HepG2 (cell line): Measurements from ENCODE around the gene SLC39A2. TPM values are rescaled to one million over a fixed set of nuclear protein-coding genes. Genes with fewer than 3 reads are reported as not detected.
A peak's percentile ranks its signal among the peaks of the same experiment; 100 is the strongest.

Experiments used
- ARID4A ChIP-seq: sonication (generic); formaldehyde crosslinking; IDR thresholded peaks from 2 replicates; pipeline ENCODE4 v1.5.0; 2020; ENCODE audit warnings: mild to moderate bottlenecking, missing genetic modification reagents, borderline replicate concordance
- BRD4 ChIP-seq: sonication (generic); formaldehyde crosslinking; IDR thresholded peaks from 2 replicates; pipeline ENCODE4 v1.4.0; 2020; ENCODE audit warnings: missing genetic modification reagents
- DRAP1 ChIP-seq: IDR thresholded peaks from 2 replicates; pipeline ENCODE4 v1.6.1; 2016; ENCODE audit warnings: missing genetic modification reagents, missing compliant biosample characterization
- GPBP1L1 ChIP-seq: sonication (generic); formaldehyde crosslinking; IDR thresholded peaks from 2 replicates; pipeline ENCODE4 v1.5.0; 2020; ENCODE audit warnings: mild to moderate bottlenecking, missing genetic modification reagents
- HES4 ChIP-seq: sonication (generic); formaldehyde crosslinking; IDR thresholded peaks from 2 replicates; pipeline ENCODE4 v1.9.0; 2021; ENCODE audit warnings: mild to moderate bottlenecking, missing genetic modification reagents, borderline replicate concordance
- MAFF ChIP-seq: IDR thresholded peaks from 2 replicates; pipeline ENCODE4 v1.6.1; 2011; ENCODE audit warnings: low read depth, low read length, improper control_type of control experiment
- MXD4 ChIP-seq: IDR thresholded peaks from 2 replicates; pipeline ENCODE4 v1.6.1; 2016; ENCODE audit warnings: mild to moderate bottlenecking, missing biosample characterization, missing genetic modification reagents
- PITX1 ChIP-seq: sonication (generic); formaldehyde crosslinking; IDR thresholded peaks from 2 replicates; pipeline ENCODE4 v1.5.1; 2020; ENCODE audit warnings: mild to moderate bottlenecking, missing genetic modification reagents
- ZNF282 ChIP-seq: fragments of 450-650 bp; IDR thresholded peaks from 2 replicates; pipeline ENCODE4 v1.6.1; 2018; ENCODE audit not compliant: partially characterized antibody
- ZNF317 ChIP-seq: sonication (generic); formaldehyde crosslinking; IDR thresholded peaks from 2 replicates; pipeline ENCODE4 v1.5.0; 2020; ENCODE audit warnings: mild to moderate bottlenecking, missing genetic modification reagents
- ZNF318 ChIP-seq: sonication (generic); formaldehyde crosslinking; IDR thresholded peaks from 2 replicates; pipeline ENCODE4 v1.4.0; 2020; ENCODE audit warnings: mild to moderate bottlenecking, missing genetic modification reagents
- ZNF329 ChIP-seq: sonication (generic); formaldehyde crosslinking; IDR thresholded peaks from 2 replicates; pipeline ENCODE4 v1.9.0; 2021; ENCODE audit warnings: low read depth, mild to moderate bottlenecking, missing genetic modification reagents
- ZNF562 ChIP-seq: sonication (generic); formaldehyde crosslinking; IDR thresholded peaks from 2 replicates; pipeline ENCODE4 v1.8.0; 2022; ENCODE audit warnings: missing genetic modification reagents, borderline replicate concordance
- ZNF749 ChIP-seq: sonication (generic); formaldehyde crosslinking; IDR thresholded peaks from 2 replicates; pipeline ENCODE4 v1.8.0; 2022; ENCODE audit warnings: mild to moderate bottlenecking, missing genetic modification reagents, moderate library complexity, borderline replicate concordance
- ZSCAN5A ChIP-seq: sonication (generic); formaldehyde crosslinking; IDR thresholded peaks from 2 replicates; pipeline ENCODE4 v1.8.0; 2022; ENCODE audit warnings: mild to moderate bottlenecking, missing genetic modification reagents, borderline replicate concordance
- polyA plus RNA-seq, 8 experiments: library from polyadenylated mRNA; depleted of rRNA in 3 of 8; stranded (reverse) in 7 of 8; unstranded in 1 of 8; fragments of >200 nt; fragmentation: Illumina TruSeq in 4 of 8; extraction: Trizol in 4 of 8; gene quantifications; 2 replicates each; pipeline versions ENCODE4 v1.2.1 to v1.2.3, GENCODE V29; 2011 to 2016; ENCODE audit warnings: low read depth in 4 of 8, missing spikeins in 1 of 8, mixed read lengths in 1 of 8; ENCODE audit not compliant: insufficient read depth in 1 of 8
- total RNA-seq, 5 experiments: library from RNA; depleted of rRNA; stranded (reverse); fragments of >200 nt; fragmentation: Illumina TruSeq; extraction: Trizol; gene quantifications; 2 replicates each; pipeline ENCODE4 v1.2.3, GENCODE V29; 2016; ENCODE audit warnings: low read depth in 1 of 5

SLC39A2 gene
- total and polyA plus RNA-seq, 2 of the 13 experiments (the other 11 are each of a cell fraction or from before 2014, with no cell fraction given): 0.08 to 0.11 TPM

GRCh38 chr14:20971705-20972021 is 27.4 kb upstream of the SLC39A2 start (continued):
- TF ChIP-seq ZNF282 (no peak), ZNF317 (CRISPR knock-in tag) (no peak), HES4 (CRISPR knock-in tag) (no peak), BRD4 (no peak), MAFF (no peak), GPBP1L1 (no peak), ZNF329 (CRISPR knock-in tag) (peak; percentile 74; the same call in 1 of the 2 replicates), ZNF562 (CRISPR knock-in tag) (no peak), PITX1 (CRISPR knock-in tag) (no peak), ARID4A (CRISPR knock-in tag) (no peak), ZNF318 (CRISPR knock-in tag) (no peak), DRAP1 (CRISPR knock-in tag) (no peak; the same call in 1 of the 2 replicates), ZNF749 (CRISPR knock-in tag) (no peak), MXD4 (no peak), ZSCAN5A (CRISPR knock-in tag) (no peak)
